DOHH2 (cell line): Measurements from ENCODE around the gene TMEM61.

Source experiments
- EZH2phosphoT487 ChIP-seq: fragments of 200-600 bp; sonication (generic); IDR thresholded peaks from 2 replicates; pipeline ENCODE4 v1.6.1; 2017; ENCODE audit warnings: borderline replicate concordance, mild to moderate bottlenecking, antibody characterized with exemption, low read length, moderate library complexity, mixed read lengths
- TF ChIP-seq, protein P1 (sequence below): fragments of 200-600 bp; sonication (generic); IDR thresholded peaks from one replicate; pipeline ENCODE4 v1.5.1; 2014; ENCODE audit warnings: antibody characterized with exemption, mild to moderate bottlenecking, low read depth, low read length; ENCODE audit not compliant: poor library complexity, severe bottlenecking

DNA sequence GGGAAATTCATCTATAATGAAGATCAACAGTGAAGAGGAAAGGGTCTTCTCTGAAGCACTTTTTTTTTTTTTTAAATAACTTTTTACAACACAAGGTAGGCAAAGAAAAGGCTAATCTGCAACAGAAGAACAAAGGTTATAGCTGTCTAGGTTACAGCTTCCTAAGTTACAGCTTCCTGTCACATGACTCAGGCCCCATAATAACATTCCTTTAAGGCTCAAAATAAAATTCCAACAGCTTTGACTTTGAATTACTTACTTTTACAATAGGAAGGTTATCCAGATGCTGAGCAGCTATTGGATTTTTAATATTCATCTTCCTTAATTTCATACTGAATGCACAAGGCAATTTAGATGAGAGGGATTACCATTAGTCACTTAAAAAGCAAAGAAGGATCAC, 40.4 kb upstream of the TMEM61 start:
- TF ChIP-seq, protein P1, sequence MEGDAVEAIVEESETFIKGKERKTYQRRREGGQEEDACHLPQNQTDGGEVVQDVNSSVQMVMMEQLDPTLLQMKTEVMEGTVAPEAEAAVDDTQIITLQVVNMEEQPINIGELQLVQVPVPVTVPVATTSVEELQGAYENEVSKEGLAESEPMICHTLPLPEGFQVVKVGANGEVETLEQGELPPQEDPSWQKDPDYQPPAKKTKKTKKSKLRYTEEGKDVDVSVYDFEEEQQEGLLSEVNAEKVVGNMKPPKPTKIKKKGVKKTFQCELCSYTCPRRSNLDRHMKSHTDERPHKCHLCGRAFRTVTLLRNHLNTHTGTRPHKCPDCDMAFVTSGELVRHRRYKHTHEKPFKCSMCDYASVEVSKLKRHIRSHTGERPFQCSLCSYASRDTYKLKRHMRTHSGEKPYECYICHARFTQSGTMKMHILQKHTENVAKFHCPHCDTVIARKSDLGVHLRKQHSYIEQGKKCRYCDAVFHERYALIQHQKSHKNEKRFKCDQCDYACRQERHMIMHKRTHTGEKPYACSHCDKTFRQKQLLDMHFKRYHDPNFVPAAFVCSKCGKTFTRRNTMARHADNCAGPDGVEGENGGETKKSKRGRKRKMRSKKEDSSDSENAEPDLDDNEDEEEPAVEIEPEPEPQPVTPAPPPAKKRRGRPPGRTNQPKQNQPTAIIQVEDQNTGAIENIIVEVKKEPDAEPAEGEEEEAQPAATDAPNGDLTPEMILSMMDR, result no peak
- no peak for TF ChIP-seq EZH2phosphoT487
